CD4-positive, alpha-beta memory T cell (primary cell): ENCODE data around the gene PCDHGA6. TPM values are rescaled to one million over a fixed set of nuclear protein-coding genes. Genes with fewer than 3 reads are reported as not detected.
A peak's percentile ranks its signal among the peaks of the same experiment; 100 is the strongest.
"Not testable (repeated sequence)": the region's sequence is repeated elsewhere in the genome, so short reads cannot be mapped to it uniquely, and the experiment has no call there.

ENCODE experiments used
- CTCF ChIA-PET: fragments of 350-600 bp; sonication (Branson Sonifier 250); formaldehyde crosslinking; loops from one replicate; lab custom pipeline; 2021; ENCODE audit warnings: inconsistent platforms; ENCODE audit not compliant: partially characterized antibody; lab: Charles Lee
- POLR2A ChIA-PET: fragments of 350-600 bp; sonication (Branson Sonifier 250); formaldehyde crosslinking; loops from one replicate; lab custom pipeline; 2021; ENCODE audit not compliant: partially characterized antibody; lab: Charles Lee
- DNase-seq, 5 donors: peaks; one replicate each; pipeline versions ENCODE4 v3.0.0 to v3.0.0-alpha.2; 2020 to 2022; ENCODE audit warnings: mixed read lengths in 1 of 5
- H3K27ac ChIP-seq: one replicate; pipeline ENCODE4 v1.7.0; 2013; ENCODE audit warnings: low read depth, low read length
- H3K27me3 ChIP-seq: 2 replicates; pipeline ENCODE4 v1.7.0; 2013; ENCODE audit warnings: mild to moderate bottlenecking, low read length, moderate library complexity; ENCODE audit not compliant: insufficient read depth
- H3K36me3 ChIP-seq: 2 replicates; pipeline ENCODE4 v1.7.0; 2013; ENCODE audit warnings: mild to moderate bottlenecking, low read length, moderate library complexity; ENCODE audit not compliant: insufficient read depth
- H3K4me1 ChIP-seq: 2 replicates; pipeline ENCODE4 v1.7.0; 2013; ENCODE audit warnings: mild to moderate bottlenecking, low read length, moderate library complexity; ENCODE audit not compliant: insufficient read depth
- H3K4me3 ChIP-seq, 2 donors: one replicate each; pipeline ENCODE4 v1.7.0; 2013; ENCODE audit warnings: low read length in 2 of 2, mild to moderate bottlenecking in 1 of 2
- H3K9me3 ChIP-seq, 2 donors: one replicate each; pipeline ENCODE4 v1.7.0; 2013; ENCODE audit warnings: low read length in 2 of 2, control low read depth in 1 of 2; ENCODE audit not compliant: control insufficient read depth in 1 of 2
- H3K27ac Mint-ChIP-seq, 7 donors: one replicate each; pipeline ENCODE4 v1.8.0; 2020 to 2021; ENCODE audit warnings: mixed read lengths in 7 of 7, mild to moderate bottlenecking in 6 of 7, inconsistent platforms in 3 of 7, moderate library complexity in 3 of 7
- H3K27me3 Mint-ChIP-seq, 2 donors: one replicate each; pipeline ENCODE4 v1.8.0; 2020 to 2021; ENCODE audit warnings: mixed read lengths in 2 of 2
- H3K36me3 Mint-ChIP-seq, 2 donors: one replicate each; pipeline ENCODE4 v1.8.0; 2020 to 2021; ENCODE audit warnings: mixed read lengths in 2 of 2, inconsistent platforms in 1 of 2, mild to moderate bottlenecking in 1 of 2
- H3K4me1 Mint-ChIP-seq, 4 donors: one replicate each; pipeline ENCODE4 v1.8.0; 2020 to 2021; ENCODE audit warnings: mixed read lengths in 4 of 4, mild to moderate bottlenecking in 1 of 4
- H3K4me3 Mint-ChIP-seq, 8 donors: one replicate each; pipeline ENCODE4 v1.8.0; 2020 to 2021; ENCODE audit warnings: mixed read lengths in 8 of 8, mild to moderate bottlenecking in 7 of 8, moderate library complexity in 6 of 8, inconsistent platforms in 3 of 8
- H3K9me3 Mint-ChIP-seq, 8 donors: one replicate each; pipeline ENCODE4 v1.8.0; 2020 to 2021; ENCODE audit warnings: mixed read lengths in 8 of 8, mild to moderate bottlenecking in 5 of 8, inconsistent platforms in 3 of 8, moderate library complexity in 1 of 8
- intact Hi-C: fragments of 100-400 bp; cut with micrococcal nuclease; formaldehyde crosslinking; loops from one replicate; pipeline ENCODE4 v1.15.1; 2023
- polyA plus RNA-seq, 2 donors: library from polyadenylated mRNA; unstranded; fragments of 300-500 nt; fragmentation: Illumina TruSeq; gene quantifications; one replicate each; pipeline ENCODE4 v1.2.3, GENCODE V29; 2021
- total RNA-seq, 2 experiments: library from RNA; stranded (reverse); gene quantifications; one replicate each; pipeline ENCODE4 v1.2.3, GENCODE V29; 2021

The PCDHGA6 gene
- total and polyA plus RNA-seq, 4 experiments from 2014 or later = 0.03 to 0.76 (median 0.50) TPM; not detected in 1

GRCh38 chr5:141383345-141383744, 9.7 kb downstream of the PCDHGA6 start:
- Histone ChIP-seq H3K27ac (no peak overlapping the region), H3K4me3 (no peak overlapping the region), H3K9me3 (peaks cover 0 to 3% of the 10 kb centered on the region in 2 donors), H3K27me3 (peaks cover 19% of the 10 kb centered on the region), H3K4me1 (no peaks in the 10 kb centered on the region), H3K36me3 (no peaks in the 10 kb centered on the region)
- no peak for DNase-seq
- ChIA-PET CTCF (no interaction called here), POLR2A (no interaction called here)
- peaks cover 3 to 6% of the 10 kb centered on the region in 2 donors for H3K36me3 Mint-ChIP-seq
- H3K27ac Mint-ChIP-seq = no peak overlapping the region
- H3K27me3 Mint-ChIP-seq = peaks cover 42 to 47% of the 10 kb centered on the region in 2 donors
- H3K9me3 Mint-ChIP-seq = peaks cover 2 to 84% (median 55%) of the 10 kb centered on the region in 8 donors
- intact Hi-C loops = no loop called here
- peaks cover 0 to 2% (median under 1%) of the 10 kb centered on the region in 4 donors for H3K4me1 Mint-ChIP-seq
- peak overlapping the region in 2 of 8 donors; percentile 24 to 72 for H3K4me3 Mint-ChIP-seq

- peaks cover 3 to 13% of the 10 kb centered on the region in 2 donors for H3K36me3 Mint-ChIP-seq
- peaks cover 4 to 82% (median 63%) of the 10 kb centered on the region in 8 donors for H3K9me3 Mint-ChIP-seq
- H3K27ac ChIP-seq = no peak overlapping the region
- no peak for DNase-seq
- no peak overlapping the region for H3K27ac Mint-ChIP-seq
- peaks cover 0 to 3% of the 10 kb centered on the region in 2 donors for H3K9me3 ChIP-seq
- H3K4me1 ChIP-seq = no peaks in the 10 kb centered on the region
- peaks cover 0 to 4% (median 1%) of the 10 kb centered on the region in 4 donors for H3K4me1 Mint-ChIP-seq
- intact Hi-C loops = no loop called here
- no peaks in the 10 kb centered on the region for H3K36me3 ChIP-seq
- H3K4me3 ChIP-seq = no peak overlapping the region
- peaks cover 22% of the 10 kb centered on the region for H3K27me3 ChIP-seq
- ChIA-PET POLR2A (no interaction called here), CTCF (interaction anchor here (1.1 kb wide), 1 partner anchor 173 kb away, joined by 3 read pairs; no protein-coding TSS in a partner anchor)
- H3K4me3 Mint-ChIP-seq = no peak overlapping the region
- peaks cover 42 to 52% of the 10 kb centered on the region in 2 donors for H3K27me3 Mint-ChIP-seq
These were observed 11.0 kb downstream of the PCDHGA6 start for GRCh38 chr5:141384471-141385267.

- H3K27me3 ChIP-seq = peaks cover 25% of the 10 kb centered on the region
- H3K9me3 Mint-ChIP-seq = peaks cover 6 to 85% (median 68%) of the 10 kb centered on the region in 8 donors
- CTCF ChIA-PET = interaction anchor here (0.8 kb wide), 1 partner anchor 17 kb away, joined by 4 read pairs; the partner anchor contains the start of gene PCDHGB3
- H3K9me3 ChIP-seq, intact Hi-C loops, H3K4me1 Mint-ChIP-seq, H3K4me3 ChIP-seq, POLR2A ChIA-PET, H3K27ac ChIP-seq, H3K4me1 ChIP-seq, H3K36me3 ChIP-seq: not testable (repeated sequence)
- H3K4me3 Mint-ChIP-seq = peak within 1 kb of the TSS in 6 of 8 donors; percentile 15 to 62 (median 40)
- peak within 1 kb of the TSS in 2 of 7 donors; percentile 37 to 38 for H3K27ac Mint-ChIP-seq
- DNase-seq = peak in 1 of 5 donors; percentile 21
- peaks cover 0 to 13% of the 10 kb centered on the region in 2 donors for H3K36me3 Mint-ChIP-seq
- peaks cover 46 to 52% of the 10 kb centered on the region in 2 donors for H3K27me3 Mint-ChIP-seq
These were observed 14.0 kb downstream of the PCDHGA6 start, which contains the start of gene PCDHGB4 for GRCh38 chr5:141387557-141388311. TSS of gene PCDHGB4 (plus strand) at chr5:141387698. CDS start at chr5:141387885, 187 bp downstream.

- Histone ChIP-seq H3K4me1 (no peaks in the 10 kb centered on the region), H3K9me3 (peaks cover 0 to under 1% of the 10 kb centered on the region in 2 donors), H3K4me3 (no peak overlapping the region), H3K36me3 (no peaks in the 10 kb centered on the region), H3K27ac (no peak overlapping the region), H3K27me3 (peaks cover 17% of the 10 kb centered on the region)
- peak overlapping the region in 2 of 7 donors; percentile 37 to 38 for H3K27ac Mint-ChIP-seq
- H3K36me3 Mint-ChIP-seq = peaks cover 3 to 10% of the 10 kb centered on the region in 2 donors
- H3K27me3 Mint-ChIP-seq = peaks cover 41 to 52% of the 10 kb centered on the region in 2 donors
- ChIA-PET POLR2A (no interaction called here), CTCF (no interaction called here)
- H3K9me3 Mint-ChIP-seq = peaks cover 7 to 85% (median 72%) of the 10 kb centered on the region in 8 donors
- intact Hi-C loops = no loop called here
- DNase-seq = no peak
- H3K4me1 Mint-ChIP-seq = peaks cover 0 to 4% (median 3%) of the 10 kb centered on the region in 4 donors
- peak overlapping the region in 1 of 8 donors; percentile 15 for H3K4me3 Mint-ChIP-seq
These were observed 15.0 kb downstream of the PCDHGA6 start for GRCh38 chr5:141388661-141389060.

- no peak overlapping the region for H3K27ac ChIP-seq
- no peaks in the 10 kb centered on the region for H3K36me3 ChIP-seq
- no peak overlapping the region for H3K4me3 ChIP-seq
- no peak for DNase-seq
- H3K27me3 Mint-ChIP-seq = peaks cover 38 to 53% of the 10 kb centered on the region in 2 donors
- ChIA-PET CTCF (interaction anchor here (1.0 to 1.6 kb wide), 2 partner anchors 24 to 31 kb away, joined by 3 to 7 read pairs; partner anchors contain the start of gene PCDHGA10), POLR2A (no interaction called here)
- no peaks in the 10 kb centered on the region for H3K4me1 ChIP-seq
- H3K9me3 Mint-ChIP-seq = peaks cover 7 to 84% (median 71%) of the 10 kb centered on the region in 8 donors
- peaks cover 7 to 14% of the 10 kb centered on the region in 2 donors for H3K36me3 Mint-ChIP-seq
- H3K27me3 ChIP-seq = peaks cover 17% of the 10 kb centered on the region
- H3K9me3 ChIP-seq = no peaks in the 10 kb centered on the region
- peaks cover 0 to 4% (median 3%) of the 10 kb centered on the region in 4 donors for H3K4me1 Mint-ChIP-seq
- H3K27ac Mint-ChIP-seq = peak overlapping the region in 1 of 7 donors; percentile 38
- peak overlapping the region in 1 of 8 donors; percentile 11 for H3K4me3 Mint-ChIP-seq
- intact Hi-C loops = no loop called here
These were observed 15.7 kb downstream of the PCDHGA6 start for GRCh38 chr5:141389153-141390042.

- Mint-ChIP-seq H3K36me3 (peaks cover 7 to 11% of the 10 kb centered on the region in 2 donors), H3K4me3 (peak within 1 kb of the TSS in 2 of 8 donors; percentile 1 to 17), H3K4me1 (peaks cover 0 to 4% (median 2%) of the 10 kb centered on the region in 4 donors), H3K9me3 (peaks cover 7 to 72% (median 61%) of the 10 kb centered on the region in 8 donors), H3K27ac (no peak within 1 kb of the TSS), H3K27me3 (peaks cover 43% of the 10 kb centered on the region in 2 donors)
- Histone ChIP-seq H3K4me3 (no peak within 1 kb of the TSS), H3K27me3 (peaks cover 18% of the 10 kb centered on the region), H3K9me3 (no peaks in the 10 kb centered on the region), H3K27ac (no peak within 1 kb of the TSS), H3K4me1 (no peaks in the 10 kb centered on the region), H3K36me3 (no peaks in the 10 kb centered on the region)
- DNase-seq = no peak
- intact Hi-C loops = no loop called here
- ChIA-PET CTCF (interaction anchor here (0.8 to 1.1 kb wide), 2 partner anchors 14 to 121 kb away, joined by 3 to 4 read pairs; no protein-coding TSS in a partner anchor), POLR2A (no interaction called here)
These were observed 18.9 kb downstream of the PCDHGA6 start, which contains the start of gene PCDHGA8 for GRCh38 chr5:141392429-141393198. TSS of gene PCDHGA8 (plus strand) at chr5:141392633. CDS start at chr5:141392814, 181 bp downstream.
